Type B pancreatic cell (in vitro differentiated cells): ENCODE data around the gene PKP4. TPM values are rescaled to one million over a fixed set of nuclear protein-coding genes. Genes with fewer than 3 reads are reported as not detected.
"Not testable (repeated sequence)": the region's sequence is repeated elsewhere in the genome, so short reads cannot be mapped to it uniquely, and the experiment has no call there.

Experiments used
- DNase-seq: peaks from one replicate; pipeline ENCODE4 v3.0.0; 2021; ENCODE audit warnings: mixed read lengths; ENCODE audit not compliant: unreplicated experiment; ENCODE audit errors: extremely low spot score
- H3K27ac Mint-ChIP-seq: 2 replicates; pipeline ENCODE4 v1.8.0; 2021; ENCODE audit warnings: mild to moderate bottlenecking, mixed read lengths
- H3K27me3 Mint-ChIP-seq: 2 replicates; pipeline ENCODE4 v1.8.0; 2021; ENCODE audit warnings: mixed read lengths
- H3K36me3 Mint-ChIP-seq: 2 replicates; pipeline ENCODE4 v1.8.0; 2021; ENCODE audit warnings: mixed read lengths
- H3K4me1 Mint-ChIP-seq: one replicate; pipeline ENCODE4 v1.8.0; 2021; ENCODE audit warnings: mixed read lengths; ENCODE audit not compliant: unreplicated experiment
- H3K4me3 Mint-ChIP-seq: 2 replicates; pipeline ENCODE4 v1.8.0; 2021; ENCODE audit warnings: mild to moderate bottlenecking, mixed read lengths
- H3K9me3 Mint-ChIP-seq: 2 replicates; pipeline ENCODE4 v1.8.0; 2021; ENCODE audit warnings: mixed read lengths
- total RNA-seq: library from RNA; stranded (reverse); gene quantifications from 2 replicates; pipeline ENCODE4 v1.2.1, GENCODE V29; 2021; ENCODE audit warnings: low replicate concordance
- TF ChIP-seq, protein P1 (sequence below): fragments of 200-600 bp; sonication (generic); conservative IDR thresholded peaks from 2 replicates; pipeline ENCODE4 v1.5.0; 2021; ENCODE audit warnings: antibody characterized with exemption, mild to moderate bottlenecking

The PKP4 gene
- total RNA-seq, 1 donor from 2014 or later = 73.6 TPM

DNA sequence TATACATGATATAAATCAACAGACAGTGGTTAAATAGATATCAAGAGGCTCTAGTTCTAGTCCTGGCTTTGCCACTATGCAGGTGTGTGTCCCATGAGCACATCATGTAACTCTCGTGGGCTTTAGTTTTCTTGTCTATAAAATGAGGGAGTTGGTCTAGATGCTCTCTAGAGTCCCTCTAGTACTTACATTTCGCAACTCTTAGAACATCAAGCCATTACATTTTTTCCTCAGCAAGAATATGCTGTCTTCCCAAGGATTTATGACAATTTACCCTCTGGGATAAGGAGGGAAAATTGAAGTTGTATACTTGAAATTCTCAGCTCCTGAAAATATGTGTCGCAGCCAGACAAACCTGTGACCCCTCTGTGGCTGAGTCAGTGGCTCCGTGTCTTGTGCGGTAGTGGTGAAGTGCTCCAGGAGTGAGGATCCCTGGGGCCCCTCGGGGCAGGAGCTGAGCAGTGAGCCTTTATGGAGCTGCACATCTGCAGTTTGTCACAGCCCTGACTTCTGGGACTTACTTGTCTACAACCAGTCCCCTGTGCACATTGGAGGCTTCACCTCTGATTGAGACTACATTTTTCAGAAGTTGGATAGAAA, 6.8 kb downstream of the PKP4 start:
- Mint-ChIP-seq H3K27ac (no peak overlapping the region), H3K27me3 (no peaks in the 10 kb centered on the region), H3K9me3 (no peaks in the 10 kb centered on the region), H3K4me3 (no peak overlapping the region), H3K36me3 (peaks cover 3% of the 10 kb centered on the region), H3K4me1 (peaks cover 42% of the 10 kb centered on the region)
- no peak for DNase-seq
- TF ChIP-seq, protein P1, sequence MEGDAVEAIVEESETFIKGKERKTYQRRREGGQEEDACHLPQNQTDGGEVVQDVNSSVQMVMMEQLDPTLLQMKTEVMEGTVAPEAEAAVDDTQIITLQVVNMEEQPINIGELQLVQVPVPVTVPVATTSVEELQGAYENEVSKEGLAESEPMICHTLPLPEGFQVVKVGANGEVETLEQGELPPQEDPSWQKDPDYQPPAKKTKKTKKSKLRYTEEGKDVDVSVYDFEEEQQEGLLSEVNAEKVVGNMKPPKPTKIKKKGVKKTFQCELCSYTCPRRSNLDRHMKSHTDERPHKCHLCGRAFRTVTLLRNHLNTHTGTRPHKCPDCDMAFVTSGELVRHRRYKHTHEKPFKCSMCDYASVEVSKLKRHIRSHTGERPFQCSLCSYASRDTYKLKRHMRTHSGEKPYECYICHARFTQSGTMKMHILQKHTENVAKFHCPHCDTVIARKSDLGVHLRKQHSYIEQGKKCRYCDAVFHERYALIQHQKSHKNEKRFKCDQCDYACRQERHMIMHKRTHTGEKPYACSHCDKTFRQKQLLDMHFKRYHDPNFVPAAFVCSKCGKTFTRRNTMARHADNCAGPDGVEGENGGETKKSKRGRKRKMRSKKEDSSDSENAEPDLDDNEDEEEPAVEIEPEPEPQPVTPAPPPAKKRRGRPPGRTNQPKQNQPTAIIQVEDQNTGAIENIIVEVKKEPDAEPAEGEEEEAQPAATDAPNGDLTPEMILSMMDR = no peak

DNA sequence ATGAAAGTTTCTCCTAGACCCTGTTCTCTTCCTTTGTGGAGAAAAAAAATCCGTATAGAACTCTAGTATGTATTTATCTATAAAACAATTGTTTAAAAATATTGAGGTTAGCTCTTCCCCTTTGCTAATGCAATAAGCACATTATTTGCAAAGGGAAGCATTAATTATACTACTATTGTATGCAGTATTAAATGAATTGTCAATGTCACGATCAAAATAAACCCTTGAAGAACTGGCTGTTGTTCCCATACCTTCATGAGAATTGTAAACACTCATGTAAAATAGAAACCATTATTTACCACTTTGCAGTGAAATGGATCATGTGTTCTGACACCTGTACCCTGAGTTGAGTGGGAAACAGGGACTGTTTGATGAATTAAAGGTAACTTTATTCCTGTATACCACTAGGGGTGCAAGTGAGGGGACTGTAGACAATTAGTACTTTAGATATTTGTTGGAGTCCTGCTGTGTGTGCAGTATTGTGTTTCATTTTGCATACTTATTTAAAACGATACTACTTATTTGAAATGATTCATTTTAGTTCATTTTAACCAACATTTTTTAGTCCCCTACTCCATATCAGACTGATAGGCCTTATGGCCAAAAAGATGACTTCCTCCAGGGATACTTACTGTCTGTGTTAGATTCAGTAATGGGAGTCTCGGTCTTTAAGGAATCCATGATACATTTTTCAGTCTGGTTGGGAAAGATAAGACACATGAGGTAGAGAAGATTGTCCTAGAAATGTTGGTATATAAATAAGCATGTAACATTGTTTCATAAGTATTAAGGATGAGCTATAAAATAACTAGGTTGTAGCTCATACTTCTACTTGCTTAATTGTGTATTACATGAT, 7.9 kb downstream of the PKP4 start:
- H3K36me3 Mint-ChIP-seq = peaks cover 8% of the 10 kb centered on the region
- H3K4me1 Mint-ChIP-seq = peaks cover 37% of the 10 kb centered on the region
- TF ChIP-seq, protein P1 = peak; percentile 70
- no peak for DNase-seq
- H3K27me3 Mint-ChIP-seq = no peaks in the 10 kb centered on the region
- H3K27ac Mint-ChIP-seq = no peak overlapping the region
- no peaks in the 10 kb centered on the region for H3K9me3 Mint-ChIP-seq
- H3K4me3 Mint-ChIP-seq = no peak overlapping the region

DNA sequence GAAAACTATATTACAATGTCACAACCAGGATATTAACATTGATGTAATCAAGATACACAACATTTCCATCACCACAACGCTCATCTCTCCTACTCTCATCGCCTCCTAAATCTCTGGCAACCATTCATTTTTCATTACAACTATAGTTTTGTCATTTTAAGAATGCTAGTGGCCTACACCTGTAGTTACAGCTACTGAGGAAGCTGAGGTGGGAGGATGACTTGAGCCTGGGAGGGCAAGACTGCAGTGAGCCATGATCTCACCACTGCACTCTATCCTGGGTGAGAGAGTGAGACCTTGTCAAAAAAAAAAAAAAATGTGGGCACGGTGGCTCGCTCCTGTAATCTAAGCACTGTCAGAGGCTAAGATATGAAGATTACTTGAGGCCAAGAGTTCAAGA, 10.5 kb downstream of the PKP4 start:
- H3K36me3 Mint-ChIP-seq = peaks cover 26% of the 10 kb centered on the region
- H3K4me1 Mint-ChIP-seq = peaks cover 21% of the 10 kb centered on the region
- H3K27me3 Mint-ChIP-seq = no peaks in the 10 kb centered on the region
- no peak overlapping the region for H3K4me3 Mint-ChIP-seq
- DNase-seq = no peak
- no peak overlapping the region for H3K27ac Mint-ChIP-seq
- TF ChIP-seq, protein P1 = no peak
- H3K9me3 Mint-ChIP-seq = no peaks in the 10 kb centered on the region

DNA sequence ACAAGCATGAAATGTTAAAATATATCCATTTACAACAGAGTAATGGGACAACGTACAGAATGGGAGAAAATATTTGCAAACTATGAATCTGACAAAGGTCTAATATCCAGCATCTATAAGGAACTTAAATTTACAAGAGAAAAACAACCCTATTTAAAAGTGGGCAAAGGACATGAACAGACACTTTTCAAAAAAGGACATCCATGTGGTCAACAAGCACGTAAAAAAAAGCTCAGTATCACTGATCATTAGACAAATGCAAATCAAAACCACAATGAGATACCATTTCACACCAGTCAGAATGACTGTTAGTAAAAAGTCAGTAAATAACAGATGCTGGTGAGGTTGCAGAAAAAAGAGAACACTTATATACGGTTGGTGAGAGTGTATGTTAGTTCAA, 16.1 kb downstream of the PKP4 start:
- not testable (repeated sequence) for H3K9me3 Mint-ChIP-seq, H3K27ac Mint-ChIP-seq, H3K27me3 Mint-ChIP-seq, H3K4me3 Mint-ChIP-seq, DNase-seq
- Mint-ChIP-seq H3K4me1 (peaks cover 11% of the 10 kb centered on the region), H3K36me3 (peaks cover 41% of the 10 kb centered on the region)

DNA sequence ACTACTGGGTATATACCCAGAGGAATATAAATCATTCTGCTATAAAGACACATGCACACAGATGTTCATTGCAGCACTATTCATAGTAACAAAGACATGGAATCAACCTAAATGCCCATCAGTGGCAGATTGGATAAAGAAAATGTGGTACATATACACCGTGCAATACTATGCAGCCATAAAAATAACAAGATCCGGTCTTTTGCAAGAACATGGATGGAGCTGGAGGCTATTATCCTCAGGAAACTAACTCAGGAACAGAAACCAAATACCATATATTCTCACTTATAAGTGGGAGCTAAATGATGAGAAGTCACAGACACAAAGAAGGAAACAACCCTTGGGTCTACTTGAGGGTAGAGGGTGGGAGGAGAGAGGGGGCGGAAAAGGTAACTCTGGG, 16.5 kb downstream of the PKP4 start:
- Mint-ChIP-seq H3K4me1 (peaks cover 13% of the 10 kb centered on the region), H3K36me3 (peaks cover 41% of the 10 kb centered on the region)
- H3K4me3 Mint-ChIP-seq, H3K9me3 Mint-ChIP-seq, DNase-seq, H3K27ac Mint-ChIP-seq, H3K27me3 Mint-ChIP-seq: not testable (repeated sequence)

DNA sequence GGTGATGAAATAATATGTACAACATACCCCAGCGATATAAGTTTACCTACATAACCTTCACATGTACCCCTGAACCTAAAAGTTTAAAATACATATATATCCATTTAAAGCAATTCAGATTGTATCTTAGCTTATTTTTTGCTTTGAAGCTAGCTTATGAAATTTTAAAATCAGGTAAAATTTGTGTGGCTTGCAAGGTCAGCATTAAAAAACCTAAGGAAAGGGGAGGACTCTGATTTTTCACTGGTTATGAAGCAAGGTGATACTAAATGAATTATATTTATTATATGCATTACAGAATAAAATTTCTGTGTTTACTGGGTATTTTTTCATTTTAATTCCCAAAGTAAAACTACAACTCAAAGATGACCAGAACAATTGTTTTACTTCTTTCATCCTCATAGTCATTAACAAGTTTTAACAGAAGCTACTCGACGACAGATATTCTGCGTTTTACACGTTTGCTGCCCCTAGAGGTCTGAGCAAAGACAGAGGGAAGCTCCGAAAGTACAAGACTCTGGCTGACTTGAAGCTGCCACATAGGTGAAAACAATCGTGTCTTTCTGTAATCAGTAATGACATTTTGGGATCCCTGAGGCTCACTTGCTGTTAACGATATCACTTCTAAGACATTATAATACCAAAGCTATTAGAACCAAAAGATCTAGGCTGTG, 17.1 kb downstream of the PKP4 start:
- H3K36me3 Mint-ChIP-seq = peaks cover 41% of the 10 kb centered on the region
- no peak overlapping the region for H3K4me3 Mint-ChIP-seq
- no peaks in the 10 kb centered on the region for H3K27me3 Mint-ChIP-seq
- H3K4me1 Mint-ChIP-seq = peaks cover 15% of the 10 kb centered on the region
- TF ChIP-seq, protein P1 = peak; percentile 57
- no peak for DNase-seq
- H3K27ac Mint-ChIP-seq = no peak overlapping the region
- H3K9me3 Mint-ChIP-seq = no peaks in the 10 kb centered on the region

DNA sequence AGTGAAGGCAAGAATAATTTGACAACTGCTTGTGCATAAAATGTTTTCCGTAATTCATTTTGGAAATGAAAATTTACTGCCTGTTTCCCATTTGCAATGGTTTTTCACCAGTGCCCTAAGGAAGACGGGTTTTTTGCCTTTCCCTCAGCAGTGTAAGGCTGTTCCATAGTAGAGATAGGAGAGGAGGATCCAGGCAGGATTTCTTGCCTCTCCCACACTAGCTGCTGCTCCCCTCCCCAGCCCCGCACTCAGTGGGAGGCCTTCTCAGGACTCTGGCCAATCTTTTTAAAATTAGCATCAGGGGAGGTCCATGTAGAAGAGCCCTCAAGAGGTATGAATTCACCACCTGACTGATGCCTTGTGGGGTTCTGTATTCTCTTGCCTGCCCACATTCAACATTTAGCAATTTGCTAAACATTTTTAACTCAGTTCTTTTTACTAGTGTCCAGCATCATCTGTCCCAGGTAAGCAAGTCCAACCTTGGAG, 17.8 kb downstream of the PKP4 start:
- H3K9me3 Mint-ChIP-seq, H3K4me3 Mint-ChIP-seq, DNase-seq, H3K27ac Mint-ChIP-seq, H3K27me3 Mint-ChIP-seq: not testable (repeated sequence)
- Mint-ChIP-seq H3K4me1 (peaks cover 15% of the 10 kb centered on the region), H3K36me3 (peaks cover 37% of the 10 kb centered on the region)
